Loucy (cell line): ENCODE measurements around the gene PAQR4.

Experiments used
- EZH2phosphoT487 ChIP-seq: fragments of 200-600 bp; IDR thresholded peaks from 2 replicates; pipeline ENCODE4 v1.6.1; 2018; ENCODE audit warnings: antibody characterized with exemption, mild to moderate bottlenecking, moderate library complexity, borderline replicate concordance
- TF ChIP-seq, protein P1 (sequence below): fragments of 200-600 bp; sonication (generic); conservative IDR thresholded peaks from 2 replicates; pipeline ENCODE4 v1.5.1; 2014; ENCODE audit warnings: mild to moderate bottlenecking, antibody characterized with exemption, low read length

DNA sequence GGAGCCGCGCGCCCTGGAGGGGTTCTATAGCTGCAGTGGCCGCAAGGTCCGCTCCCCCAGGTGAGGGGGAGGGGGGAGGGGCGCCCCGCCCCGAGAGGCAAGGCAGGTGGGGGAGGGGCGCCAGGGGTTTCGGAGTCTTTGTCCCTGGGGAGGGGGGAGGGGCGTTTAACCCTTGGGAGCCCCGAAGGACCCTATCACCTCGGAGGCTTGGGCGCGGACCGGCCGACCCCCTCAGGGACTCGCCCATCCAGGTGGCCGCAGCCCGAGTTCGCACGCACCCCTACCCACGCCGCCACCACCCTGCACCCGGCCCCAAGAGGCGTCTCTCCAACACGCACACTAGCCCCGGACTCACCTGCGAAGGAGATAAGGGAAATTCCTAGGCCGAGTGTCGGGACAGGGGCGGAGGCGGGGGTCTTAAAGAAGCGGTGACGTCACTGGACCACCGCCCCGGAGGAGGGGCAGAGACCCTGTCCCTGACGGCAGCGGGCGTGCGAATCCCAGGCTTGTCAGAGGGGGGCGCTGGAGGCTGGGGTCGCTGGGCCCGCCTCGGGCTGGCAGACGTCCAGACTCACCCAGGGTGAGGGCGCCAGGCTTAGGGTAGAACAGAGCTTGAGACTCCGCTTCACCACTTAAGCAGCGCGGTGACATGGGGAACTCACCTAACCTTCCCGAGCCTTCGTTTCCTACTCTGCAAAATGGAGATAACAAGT is 48.8 kb downstream of the PAQR4 start, which contains the start of gene CLDN6:
- TF ChIP-seq, protein P1, sequence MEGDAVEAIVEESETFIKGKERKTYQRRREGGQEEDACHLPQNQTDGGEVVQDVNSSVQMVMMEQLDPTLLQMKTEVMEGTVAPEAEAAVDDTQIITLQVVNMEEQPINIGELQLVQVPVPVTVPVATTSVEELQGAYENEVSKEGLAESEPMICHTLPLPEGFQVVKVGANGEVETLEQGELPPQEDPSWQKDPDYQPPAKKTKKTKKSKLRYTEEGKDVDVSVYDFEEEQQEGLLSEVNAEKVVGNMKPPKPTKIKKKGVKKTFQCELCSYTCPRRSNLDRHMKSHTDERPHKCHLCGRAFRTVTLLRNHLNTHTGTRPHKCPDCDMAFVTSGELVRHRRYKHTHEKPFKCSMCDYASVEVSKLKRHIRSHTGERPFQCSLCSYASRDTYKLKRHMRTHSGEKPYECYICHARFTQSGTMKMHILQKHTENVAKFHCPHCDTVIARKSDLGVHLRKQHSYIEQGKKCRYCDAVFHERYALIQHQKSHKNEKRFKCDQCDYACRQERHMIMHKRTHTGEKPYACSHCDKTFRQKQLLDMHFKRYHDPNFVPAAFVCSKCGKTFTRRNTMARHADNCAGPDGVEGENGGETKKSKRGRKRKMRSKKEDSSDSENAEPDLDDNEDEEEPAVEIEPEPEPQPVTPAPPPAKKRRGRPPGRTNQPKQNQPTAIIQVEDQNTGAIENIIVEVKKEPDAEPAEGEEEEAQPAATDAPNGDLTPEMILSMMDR, result peak; percentile 23; the same call in 1 of the 2 replicates
- TF ChIP-seq EZH2phosphoT487, result no peak
